ENCODE results near the gene TFAP2A. TPM values are rescaled to one million over a fixed set of nuclear protein-coding genes. Genes with fewer than 3 reads are reported as not detected.

Gene TFAP2A
- total RNA-seq, 2 donors from 2014 or later = 0.12 TPM; not detected in 1

DNA sequence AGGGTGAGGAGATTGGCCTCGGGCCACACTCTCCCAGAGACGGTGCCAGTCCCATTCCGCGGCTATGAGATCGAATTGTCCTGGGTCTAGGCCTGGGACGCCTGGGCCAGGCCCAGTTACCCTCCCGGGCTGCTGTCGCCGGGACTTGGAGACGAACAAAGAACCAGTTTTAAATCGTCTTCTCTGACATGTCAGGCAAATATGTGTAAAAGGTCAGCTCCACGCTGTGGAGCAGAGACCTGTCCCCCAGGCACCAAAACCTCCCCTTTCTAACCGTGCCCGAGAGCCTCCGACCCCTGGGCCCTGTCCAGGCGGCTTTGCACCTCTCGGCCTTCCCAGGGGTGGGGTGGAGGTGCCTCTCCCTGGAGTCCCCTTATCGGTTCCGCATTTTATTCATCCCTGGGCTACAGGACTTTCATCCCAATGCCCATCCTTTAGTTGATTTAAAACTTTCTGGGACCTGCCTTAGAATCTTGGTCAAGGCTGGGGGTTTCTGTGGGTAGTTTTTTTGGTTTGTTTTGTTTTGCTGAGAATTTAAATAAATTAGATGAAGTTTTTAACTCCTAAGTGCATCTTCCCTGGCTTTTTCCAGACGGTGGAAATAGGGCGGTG is 5.8 kb upstream of the TFAP2A start:
- no peak for DNase-seq (ENCODE audit: low spot score)
- H3K27ac ChIP-seq = no peak overlapping the region
- peaks cover 0 to 17% of the 10 kb centered on the region in 2 donors for H3K4me1 ChIP-seq
- H3K36me3 ChIP-seq = no peaks in the 10 kb centered on the region
- no peak overlapping the region for H3K4me3 ChIP-seq
- TF ChIP-seq, protein P1, sequence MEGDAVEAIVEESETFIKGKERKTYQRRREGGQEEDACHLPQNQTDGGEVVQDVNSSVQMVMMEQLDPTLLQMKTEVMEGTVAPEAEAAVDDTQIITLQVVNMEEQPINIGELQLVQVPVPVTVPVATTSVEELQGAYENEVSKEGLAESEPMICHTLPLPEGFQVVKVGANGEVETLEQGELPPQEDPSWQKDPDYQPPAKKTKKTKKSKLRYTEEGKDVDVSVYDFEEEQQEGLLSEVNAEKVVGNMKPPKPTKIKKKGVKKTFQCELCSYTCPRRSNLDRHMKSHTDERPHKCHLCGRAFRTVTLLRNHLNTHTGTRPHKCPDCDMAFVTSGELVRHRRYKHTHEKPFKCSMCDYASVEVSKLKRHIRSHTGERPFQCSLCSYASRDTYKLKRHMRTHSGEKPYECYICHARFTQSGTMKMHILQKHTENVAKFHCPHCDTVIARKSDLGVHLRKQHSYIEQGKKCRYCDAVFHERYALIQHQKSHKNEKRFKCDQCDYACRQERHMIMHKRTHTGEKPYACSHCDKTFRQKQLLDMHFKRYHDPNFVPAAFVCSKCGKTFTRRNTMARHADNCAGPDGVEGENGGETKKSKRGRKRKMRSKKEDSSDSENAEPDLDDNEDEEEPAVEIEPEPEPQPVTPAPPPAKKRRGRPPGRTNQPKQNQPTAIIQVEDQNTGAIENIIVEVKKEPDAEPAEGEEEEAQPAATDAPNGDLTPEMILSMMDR (IDR thresholded peaks at IDR 0.05) = no peak
- H3K27me3 ChIP-seq = peaks cover 44 to 80% of the 10 kb centered on the region in 2 donors
- no peaks in the 10 kb centered on the region for H3K9me3 ChIP-seq

DNA sequence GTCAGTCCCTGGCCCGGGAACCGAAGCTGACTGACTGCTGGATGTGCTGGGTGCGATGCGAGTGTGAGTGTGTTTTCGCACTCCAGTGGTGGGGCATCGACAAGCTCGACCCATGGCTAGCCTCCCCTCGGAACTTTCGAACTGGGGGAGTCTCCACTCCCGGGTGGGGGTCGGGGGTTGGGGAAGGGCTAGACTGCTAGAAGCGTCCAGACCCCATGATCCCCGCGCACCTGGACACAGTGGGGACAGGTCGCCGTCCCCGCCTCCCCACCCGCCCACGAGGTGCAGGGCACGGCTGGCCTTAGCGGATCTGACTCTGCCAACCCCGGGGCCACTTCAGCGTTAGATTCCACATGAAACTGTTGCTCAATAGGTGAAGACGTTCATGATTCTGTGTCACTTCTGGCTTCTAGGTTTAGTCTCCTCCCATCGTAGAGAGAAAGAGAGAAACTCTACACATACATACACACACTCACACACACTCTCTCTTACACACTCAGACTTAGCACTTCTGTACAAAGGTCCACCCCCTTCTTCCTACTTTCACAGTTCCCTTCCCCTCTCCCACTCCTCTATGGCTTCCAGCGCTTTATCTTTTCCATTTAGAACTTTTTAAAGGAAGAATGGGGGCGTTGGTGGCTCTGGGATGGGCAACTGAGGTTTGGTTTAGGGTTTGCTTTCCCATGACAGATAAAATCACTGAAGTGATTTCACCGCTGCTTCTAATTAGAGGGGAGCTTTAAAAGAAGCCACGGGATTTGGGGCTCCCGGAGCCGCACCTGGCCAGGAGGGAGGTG is 5.1 kb upstream of the TFAP2A start:
- H3K4me1 ChIP-seq = peaks cover 0 to 17% of the 10 kb centered on the region in 2 donors
- H3K4me3 ChIP-seq = no peak overlapping the region
- no peaks in the 10 kb centered on the region for H3K9me3 ChIP-seq
- no peak for DNase-seq (ENCODE audit: low spot score)
- no peaks in the 10 kb centered on the region for H3K36me3 ChIP-seq
- H3K27ac ChIP-seq = no peak overlapping the region
- H3K27me3 ChIP-seq = peaks cover 52 to 80% of the 10 kb centered on the region in 2 donors
- TF ChIP-seq, protein P1 (IDR thresholded peaks at IDR 0.05) = no peak

DNA sequence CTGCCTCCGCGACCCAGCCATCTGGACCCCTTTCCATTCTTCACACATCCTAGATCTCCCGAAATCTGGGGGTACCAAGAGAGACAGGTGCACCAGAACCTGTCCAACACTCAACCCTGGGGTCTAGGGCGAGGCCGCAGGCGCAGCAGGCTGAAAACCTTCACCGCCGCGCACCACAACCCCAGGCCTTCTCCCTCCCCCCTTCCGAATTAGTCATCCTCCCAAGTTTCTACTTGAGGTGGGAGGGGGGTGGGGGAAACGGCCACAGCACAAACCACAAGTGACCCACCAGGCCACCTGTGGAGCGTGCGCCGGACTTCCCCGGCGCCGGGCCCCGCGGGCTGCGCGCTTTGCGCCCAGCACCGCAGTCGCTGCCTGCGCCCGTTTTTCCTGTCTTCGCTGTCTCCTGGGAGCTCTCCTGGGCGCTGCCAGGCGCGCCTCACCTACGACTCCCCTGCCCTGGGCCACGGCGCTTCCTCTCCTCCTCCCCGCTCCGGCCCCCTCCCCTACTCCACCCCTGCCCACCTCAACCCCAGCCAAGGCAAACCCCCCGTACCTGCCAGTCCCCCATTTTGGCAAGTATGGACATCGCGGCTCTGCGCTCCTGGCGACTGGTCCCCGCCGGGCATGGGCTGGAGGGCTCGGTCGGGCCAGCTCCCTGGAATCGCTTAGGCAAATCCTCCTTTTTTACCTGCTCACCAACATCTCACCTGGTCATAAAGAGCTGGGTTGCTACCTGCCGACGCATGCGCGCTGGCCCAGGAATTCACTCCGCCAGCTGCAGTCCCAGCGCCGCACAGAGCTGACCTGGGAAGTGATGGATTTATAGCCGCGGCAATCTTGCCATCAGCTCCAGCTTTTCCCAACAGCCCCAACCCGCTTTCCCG is 4.2 kb upstream of the TFAP2A start:
- TF ChIP-seq, protein P1 (IDR thresholded peaks at IDR 0.05) = no peak
- H3K4me3 ChIP-seq = no peak overlapping the region
- DNase-seq (ENCODE audit: low spot score) = no peak
- H3K36me3 ChIP-seq = no peaks in the 10 kb centered on the region
- peaks cover 0 to 24% of the 10 kb centered on the region in 2 donors for H3K4me1 ChIP-seq
- H3K9me3 ChIP-seq = no peaks in the 10 kb centered on the region
- H3K27me3 ChIP-seq = peaks cover 54 to 74% of the 10 kb centered on the region in 2 donors
- H3K27ac ChIP-seq = no peak overlapping the region

DNA sequence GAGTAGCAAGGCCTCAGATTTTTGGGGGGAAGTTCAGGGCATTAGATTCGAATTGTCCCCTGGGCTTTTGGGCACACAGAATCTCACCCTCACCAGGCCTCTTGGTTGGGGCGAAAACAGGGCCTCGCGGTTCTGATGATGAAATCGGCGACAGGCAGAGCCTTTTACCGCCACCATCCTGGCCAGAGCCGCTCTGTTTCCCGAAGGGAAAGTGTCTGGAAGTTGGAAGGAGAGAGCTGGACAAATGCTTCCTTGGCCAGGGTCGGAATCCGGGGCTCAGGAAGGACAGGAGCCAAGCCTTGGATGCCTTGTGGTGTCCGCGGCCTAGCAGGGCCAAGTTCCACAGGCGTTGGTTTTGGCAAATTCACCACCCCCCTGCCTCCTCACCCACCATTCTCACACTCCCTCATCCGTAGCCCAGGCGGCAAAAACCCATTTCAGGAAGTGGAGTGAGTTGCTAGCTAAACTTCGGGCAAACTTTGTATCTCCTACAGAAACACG is 3.5 kb upstream of the TFAP2A start:
- Histone ChIP-seq H3K27ac (no peak overlapping the region), H3K4me1 (peaks cover 0 to 31% of the 10 kb centered on the region in 2 donors), H3K4me3 (no peak overlapping the region), H3K36me3 (no peaks in the 10 kb centered on the region), H3K9me3 (no peaks in the 10 kb centered on the region), H3K27me3 (peaks cover 59 to 76% of the 10 kb centered on the region in 2 donors)
- TF ChIP-seq, protein P1 (IDR thresholded peaks at IDR 0.05) = no peak
- no peak for DNase-seq (ENCODE audit: low spot score)

DNA sequence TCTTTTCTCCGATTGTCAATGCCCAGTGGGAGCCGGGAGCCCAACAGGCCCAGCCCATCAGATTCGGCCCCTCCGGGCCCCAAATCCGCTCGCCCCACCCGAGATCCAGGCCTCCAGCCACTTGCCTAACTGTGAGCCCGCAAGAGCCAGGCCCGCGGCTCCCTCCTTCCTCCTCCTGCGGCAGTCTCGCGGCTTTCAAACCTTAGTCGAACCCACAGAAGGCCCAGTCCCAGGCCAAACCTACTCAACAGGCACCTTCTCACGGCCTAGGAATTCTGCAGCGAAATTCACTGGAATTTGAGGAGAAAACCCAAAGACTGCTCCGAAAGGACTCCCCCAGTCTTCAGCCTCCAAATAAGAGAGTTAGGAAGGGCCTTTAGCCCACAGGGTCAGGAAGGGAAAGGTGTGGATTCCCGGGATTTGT is 2.8 kb upstream of the TFAP2A start:
- H3K4me1 ChIP-seq = peaks cover 0 to 38% of the 10 kb centered on the region in 2 donors
- peaks cover 61 to 77% of the 10 kb centered on the region in 2 donors for H3K27me3 ChIP-seq
- no peaks in the 10 kb centered on the region for H3K36me3 ChIP-seq
- no peak for DNase-seq (ENCODE audit: low spot score)
- TF ChIP-seq, protein P1 (IDR thresholded peaks at IDR 0.05) = no peak
- no peak overlapping the region for H3K4me3 ChIP-seq
- no peaks in the 10 kb centered on the region for H3K9me3 ChIP-seq
- H3K27ac ChIP-seq = no peak overlapping the region
